Loucy (cell line): ENCODE results near the gene RPS24.

Experiments
- EZH2phosphoT487 ChIP-seq: fragments of 200-600 bp; IDR thresholded peaks from 2 replicates; pipeline ENCODE4 v1.6.1; 2018; ENCODE audit warnings: antibody characterized with exemption, mild to moderate bottlenecking, moderate library complexity, borderline replicate concordance
- TF ChIP-seq, protein P1 (sequence below): fragments of 200-600 bp; sonication (generic); conservative IDR thresholded peaks from 2 replicates; pipeline ENCODE4 v1.5.1; 2014; ENCODE audit warnings: mild to moderate bottlenecking, antibody characterized with exemption, low read length

DNA sequence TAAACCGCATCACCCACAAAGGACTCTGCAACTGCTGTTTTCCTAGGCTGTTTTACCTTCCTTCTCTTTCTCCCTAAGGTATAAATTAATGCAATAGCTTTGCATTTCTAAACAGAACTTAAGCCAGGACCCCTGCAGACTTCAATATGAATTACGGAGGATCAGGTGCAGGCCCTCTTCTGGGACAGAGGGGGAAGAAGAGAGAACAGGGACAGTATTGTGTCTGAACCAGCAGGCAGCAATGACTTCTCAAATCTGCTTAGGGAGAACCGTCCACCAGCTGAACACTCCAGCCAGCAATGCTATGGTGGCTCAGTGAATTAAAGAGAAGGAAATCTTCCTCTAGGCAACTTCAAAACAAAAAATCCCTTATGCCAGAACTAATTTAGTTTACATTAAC, 40.0 kb upstream of the RPS24 start:
- no peak for TF ChIP-seq EZH2phosphoT487
- TF ChIP-seq, protein P1, sequence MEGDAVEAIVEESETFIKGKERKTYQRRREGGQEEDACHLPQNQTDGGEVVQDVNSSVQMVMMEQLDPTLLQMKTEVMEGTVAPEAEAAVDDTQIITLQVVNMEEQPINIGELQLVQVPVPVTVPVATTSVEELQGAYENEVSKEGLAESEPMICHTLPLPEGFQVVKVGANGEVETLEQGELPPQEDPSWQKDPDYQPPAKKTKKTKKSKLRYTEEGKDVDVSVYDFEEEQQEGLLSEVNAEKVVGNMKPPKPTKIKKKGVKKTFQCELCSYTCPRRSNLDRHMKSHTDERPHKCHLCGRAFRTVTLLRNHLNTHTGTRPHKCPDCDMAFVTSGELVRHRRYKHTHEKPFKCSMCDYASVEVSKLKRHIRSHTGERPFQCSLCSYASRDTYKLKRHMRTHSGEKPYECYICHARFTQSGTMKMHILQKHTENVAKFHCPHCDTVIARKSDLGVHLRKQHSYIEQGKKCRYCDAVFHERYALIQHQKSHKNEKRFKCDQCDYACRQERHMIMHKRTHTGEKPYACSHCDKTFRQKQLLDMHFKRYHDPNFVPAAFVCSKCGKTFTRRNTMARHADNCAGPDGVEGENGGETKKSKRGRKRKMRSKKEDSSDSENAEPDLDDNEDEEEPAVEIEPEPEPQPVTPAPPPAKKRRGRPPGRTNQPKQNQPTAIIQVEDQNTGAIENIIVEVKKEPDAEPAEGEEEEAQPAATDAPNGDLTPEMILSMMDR, result no peak
